K562 (cell line): ENCODE data around the gene NTSR1. TPM values are rescaled to one million over a fixed set of nuclear protein-coding genes. Genes with fewer than 3 reads are reported as not detected.

Source experiments
- CREB3 ChIP-seq: fragments of 450-650 bp; conservative IDR thresholded peaks from 2 replicates; pipeline ENCODE4 v1.6.1; 2016; ENCODE audit warnings: missing genetic modification characterization, low read depth, mild to moderate bottlenecking, missing compliant biosample characterization, moderate library complexity
- E2F5 ChIP-seq: sonication (generic); formaldehyde crosslinking; IDR thresholded peaks from 2 replicates; pipeline ENCODE4 v1.8.0; 2022; ENCODE audit warnings: mild to moderate bottlenecking, missing genetic modification reagents
- FOXP4 ChIP-seq: sonication (generic); formaldehyde crosslinking; IDR thresholded peaks from 2 replicates; pipeline ENCODE4 v1.8.0; 2022; ENCODE audit warnings: mild to moderate bottlenecking, missing genetic modification reagents, borderline replicate concordance
- RFX7 ChIP-seq: fragments of 250-450 bp; sonication (Bioruptor Pico); IDR thresholded peaks from 2 replicates; pipeline ENCODE4 v1.5.1; 2021; ENCODE audit warnings: mild to moderate bottlenecking
- TCF7 ChIP-seq: sonication (generic); IDR thresholded peaks from 2 replicates; pipeline ENCODE4 v1.6.1; 2016; ENCODE audit warnings: antibody characterized with exemption, borderline replicate concordance
- TFE3 ChIP-seq: fragments of 450-650 bp; formaldehyde crosslinking; IDR thresholded peaks from 2 replicates; pipeline ENCODE4 v1.4.0; 2020; ENCODE audit warnings: mild to moderate bottlenecking, mixed read lengths
- polyA plus RNA-seq, 8 experiments: library from polyadenylated mRNA; depleted of rRNA in 4 of 8; stranded (reverse) in 5 of 8; unstranded in 3 of 8; fragments of >200 nt; fragmentation: Nextera tagmentation in 2 of 8; fragmentation: Illumina TruSeq in 1 of 8; extraction: Ambion mirVana in 2 of 8; extraction: Trizol in 1 of 8; gene quantifications; 2 replicates each; pipeline versions ENCODE4 v1.2.1 to v1.2.3, GENCODE V29; 2011 to 2014; ENCODE audit warnings: inconsistent platforms in 1 of 8, missing spikeins in 1 of 8
- total RNA-seq, 7 experiments: library from RNA; depleted of rRNA in 6 of 7; stranded (reverse); fragments of >200 nt in 6 of 7; fragmentation: Illumina TruSeq in 2 of 7; extraction: Trizol in 2 of 7; gene quantifications; 2 replicates each; pipeline versions ENCODE4 v1.2.1 to v1.2.3, GENCODE V29; 2011 to 2021; ENCODE audit warnings: low replicate concordance in 1 of 7
- TF ChIP-seq, protein P1 (sequence below): IDR thresholded peaks from 3 replicates; pipeline ENCODE4 v1.6.1; 2011; ENCODE audit warnings: borderline replicate concordance, mild to moderate bottlenecking, moderate library complexity; ENCODE audit not compliant: insufficient read length; ENCODE audit errors: extremely low read depth
- TF ChIP-seq, protein P2 (sequence below): sonication (generic); formaldehyde crosslinking; IDR thresholded peaks from 2 replicates; pipeline ENCODE4 v1.9.0; 2022; ENCODE audit warnings: mild to moderate bottlenecking, missing genetic modification reagents
- TF ChIP-seq, protein P3 (sequence below): fragments of 450-650 bp; IDR thresholded peaks from 2 replicates; pipeline ENCODE4 v1.6.1; 2018; ENCODE audit not compliant: partially characterized antibody
- TF ChIP-seq, protein P4 (sequence below), 3 experiments: fragments of 200-800 bp in 1 of 3; sonication (Bioruptor generic) in 1 of 3; sonication (generic) in 1 of 3; formaldehyde crosslinking in 1 of 3; IDR thresholded peaks; 2 replicates each; pipeline versions ENCODE4 v1.6.1 to v1.8.0; 2016 to 2022; ENCODE audit warnings: mild to moderate bottlenecking in 2 of 3, missing compliant biosample characterization in 2 of 3, missing genetic modification characterization in 2 of 3, missing genetic modification reagents in 1 of 3

Gene NTSR1
- total and polyA plus RNA-seq, 9 of the 15 experiments (the other 6 are each of a cell fraction or from before 2014, with no cell fraction given) = 0.04 to 0.40 (median 0.13) TPM; not detected in 3

DNA sequence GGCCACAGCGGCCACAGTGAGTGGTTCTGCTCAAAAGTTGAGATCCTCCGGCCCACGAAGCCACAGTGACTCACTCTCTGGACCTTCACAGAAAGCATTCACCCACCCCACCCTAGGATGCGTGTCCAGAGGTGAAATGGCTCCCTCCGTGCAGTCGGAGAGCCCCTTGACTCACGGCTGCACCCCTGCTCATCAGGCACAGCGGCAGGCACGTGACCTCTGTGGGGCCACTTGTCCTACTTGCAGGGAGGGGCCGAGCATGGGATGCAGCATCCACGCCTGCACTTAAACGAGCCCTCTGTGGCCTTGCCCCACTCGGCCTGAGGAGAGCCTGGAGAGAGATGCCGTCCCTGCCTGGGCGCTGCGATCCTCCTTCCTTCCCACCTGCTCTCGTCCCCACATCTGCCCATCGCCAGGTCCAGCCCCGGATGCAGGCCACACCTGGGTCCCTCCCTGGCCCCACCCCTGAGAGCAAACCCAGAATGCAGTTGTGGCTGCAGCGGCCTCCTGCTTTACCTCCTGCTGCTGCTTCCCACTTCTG, 28.7 kb downstream of the NTSR1 start (continued):
- TF ChIP-seq, protein P1, sequence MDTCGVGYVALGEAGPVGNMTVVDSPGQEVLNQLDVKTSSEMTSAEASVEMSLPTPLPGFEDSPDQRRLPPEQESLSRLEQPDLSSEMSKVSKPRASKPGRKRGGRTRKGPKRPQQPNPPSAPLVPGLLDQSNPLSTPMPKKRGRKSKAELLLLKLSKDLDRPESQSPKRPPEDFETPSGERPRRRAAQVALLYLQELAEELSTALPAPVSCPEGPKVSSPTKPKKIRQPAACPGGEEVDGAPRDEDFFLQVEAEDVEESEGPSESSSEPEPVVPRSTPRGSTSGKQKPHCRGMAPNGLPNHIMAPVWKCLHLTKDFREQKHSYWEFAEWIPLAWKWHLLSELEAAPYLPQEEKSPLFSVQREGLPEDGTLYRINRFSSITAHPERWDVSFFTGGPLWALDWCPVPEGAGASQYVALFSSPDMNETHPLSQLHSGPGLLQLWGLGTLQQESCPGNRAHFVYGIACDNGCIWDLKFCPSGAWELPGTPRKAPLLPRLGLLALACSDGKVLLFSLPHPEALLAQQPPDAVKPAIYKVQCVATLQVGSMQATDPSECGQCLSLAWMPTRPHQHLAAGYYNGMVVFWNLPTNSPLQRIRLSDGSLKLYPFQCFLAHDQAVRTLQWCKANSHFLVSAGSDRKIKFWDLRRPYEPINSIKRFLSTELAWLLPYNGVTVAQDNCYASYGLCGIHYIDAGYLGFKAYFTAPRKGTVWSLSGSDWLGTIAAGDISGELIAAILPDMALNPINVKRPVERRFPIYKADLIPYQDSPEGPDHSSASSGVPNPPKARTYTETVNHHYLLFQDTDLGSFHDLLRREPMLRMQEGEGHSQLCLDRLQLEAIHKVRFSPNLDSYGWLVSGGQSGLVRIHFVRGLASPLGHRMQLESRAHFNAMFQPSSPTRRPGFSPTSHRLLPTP = no peak
- TF ChIP-seq, protein P2, sequence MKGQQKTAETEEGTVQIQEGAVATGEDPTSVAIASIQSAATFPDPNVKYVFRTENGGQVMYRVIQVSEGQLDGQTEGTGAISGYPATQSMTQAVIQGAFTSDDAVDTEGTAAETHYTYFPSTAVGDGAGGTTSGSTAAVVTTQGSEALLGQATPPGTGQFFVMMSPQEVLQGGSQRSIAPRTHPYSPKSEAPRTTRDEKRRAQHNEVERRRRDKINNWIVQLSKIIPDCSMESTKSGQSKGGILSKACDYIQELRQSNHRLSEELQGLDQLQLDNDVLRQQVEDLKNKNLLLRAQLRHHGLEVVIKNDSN (CRISPR knock-in tag) = peak; percentile 79
- no peak for TF ChIP-seq FOXP4 (CRISPR knock-in tag)
- TF ChIP-seq, protein P3, sequence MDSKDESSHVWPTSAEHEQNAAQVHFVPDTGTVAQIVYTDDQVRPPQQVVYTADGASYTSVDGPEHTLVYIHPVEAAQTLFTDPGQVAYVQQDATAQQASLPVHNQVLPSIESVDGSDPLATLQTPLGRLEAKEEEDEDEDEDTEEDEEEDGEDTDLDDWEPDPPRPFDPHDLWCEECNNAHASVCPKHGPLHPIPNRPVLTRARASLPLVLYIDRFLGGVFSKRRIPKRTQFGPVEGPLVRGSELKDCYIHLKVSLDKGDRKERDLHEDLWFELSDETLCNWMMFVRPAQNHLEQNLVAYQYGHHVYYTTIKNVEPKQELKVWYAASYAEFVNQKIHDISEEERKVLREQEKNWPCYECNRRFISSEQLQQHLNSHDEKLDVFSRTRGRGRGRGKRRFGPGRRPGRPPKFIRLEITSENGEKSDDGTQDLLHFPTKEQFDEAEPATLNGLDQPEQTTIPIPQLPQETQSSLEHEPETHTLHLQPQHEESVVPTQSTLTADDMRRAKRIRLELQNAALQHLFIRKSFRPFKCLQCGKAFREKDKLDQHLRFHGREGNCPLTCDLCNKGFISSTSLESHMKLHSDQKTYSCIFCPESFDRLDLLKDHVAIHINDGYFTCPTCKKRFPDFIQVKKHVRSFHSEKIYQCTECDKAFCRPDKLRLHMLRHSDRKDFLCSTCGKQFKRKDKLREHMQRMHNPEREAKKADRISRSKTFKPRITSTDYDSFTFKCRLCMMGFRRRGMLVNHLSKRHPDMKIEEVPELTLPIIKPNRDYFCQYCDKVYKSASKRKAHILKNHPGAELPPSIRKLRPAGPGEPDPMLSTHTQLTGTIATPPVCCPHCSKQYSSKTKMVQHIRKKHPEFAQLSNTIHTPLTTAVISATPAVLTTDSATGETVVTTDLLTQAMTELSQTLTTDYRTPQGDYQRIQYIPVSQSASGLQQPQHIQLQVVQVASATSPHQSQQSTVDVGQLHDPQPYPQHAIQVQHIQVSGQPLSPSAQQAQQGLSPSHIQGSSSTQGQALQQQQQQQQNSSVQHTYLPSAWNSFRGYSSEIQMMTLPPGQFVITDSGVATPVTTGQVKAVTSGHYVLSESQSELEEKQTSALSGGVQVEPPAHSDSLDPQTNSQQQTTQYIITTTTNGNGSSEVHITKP = no peak
- no peak for TF ChIP-seq TCF7
- no peak for TF ChIP-seq RFX7
- TF ChIP-seq E2F5 (CRISPR knock-in tag) = no peak
- TF ChIP-seq CREB3 = no peak
- peak; percentile 30; the same call in 1 of the 2 replicates for TF ChIP-seq TFE3
- TF ChIP-seq, protein P4, sequence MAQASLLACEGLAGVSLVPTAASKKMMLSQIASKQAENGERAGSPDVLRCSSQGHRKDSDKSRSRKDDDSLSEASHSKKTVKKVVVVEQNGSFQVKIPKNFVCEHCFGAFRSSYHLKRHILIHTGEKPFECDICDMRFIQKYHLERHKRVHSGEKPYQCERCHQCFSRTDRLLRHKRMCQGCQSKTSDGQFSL (CRISPR knock-in tag; IDR thresholded peaks at IDR 0.05) = no peak
- TF ChIP-seq, protein P4 (tag; IDR thresholded peaks at IDR 0.05) = no peak
